Gastroesophageal sphincter (tissue), 3 donors: Measurements from ENCODE around the gene FASLG.

ENCODE experiments used
- EP300 ChIP-seq: sonication (generic); formaldehyde crosslinking; IDR thresholded peaks from one replicate; pipeline ENCODE4 v1.6.1; 2017; ENCODE audit warnings: antibody characterized with exemption, mild to moderate bottlenecking
- POLR2A ChIP-seq, 2 donors: fragments of 450-650 bp; IDR thresholded peaks; one replicate each; pipeline ENCODE4 v1.6.1; 2017; ENCODE audit warnings: antibody characterized with exemption in 2 of 2, mild to moderate bottlenecking in 2 of 2, moderate library complexity in 1 of 2
- POLR2AphosphoS5 ChIP-seq: sonication (generic); formaldehyde crosslinking; IDR thresholded peaks from one replicate; pipeline ENCODE4 v1.6.1; 2017; ENCODE audit warnings: antibody characterized with exemption
- TF ChIP-seq, protein P1 (sequence below), 4 experiments: fragments of 200-600 bp in 2 of 4; fragments of 450-650 bp in 2 of 4; sonication (generic) in 1 of 4; IDR thresholded peaks; one replicate each; pipeline ENCODE4 v1.5.1; 2017 to 2019; ENCODE audit warnings: antibody characterized with exemption in 4 of 4, mild to moderate bottlenecking in 2 of 4, moderate library complexity in 2 of 4

DNA sequence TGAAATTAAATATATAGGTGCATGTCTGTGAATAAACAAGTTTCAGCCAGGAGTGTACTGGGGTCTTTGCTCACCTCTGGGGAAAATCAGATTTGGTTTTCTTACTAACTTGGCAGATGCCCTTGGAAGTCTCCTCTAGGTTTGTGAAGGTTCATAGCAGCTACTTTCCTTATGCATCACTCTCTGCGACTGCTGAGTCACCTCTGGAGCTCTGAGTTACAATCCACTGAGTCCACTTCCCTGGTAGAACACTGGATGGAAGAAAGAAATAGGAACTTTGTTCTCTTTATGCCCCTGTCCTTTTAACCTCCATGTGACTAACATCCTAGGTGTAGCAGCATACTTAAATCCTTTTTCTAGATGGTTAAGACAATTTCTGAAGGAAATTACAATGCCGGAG lies 4.4 kb upstream of the FASLG start:
- TF ChIP-seq, protein P1, sequence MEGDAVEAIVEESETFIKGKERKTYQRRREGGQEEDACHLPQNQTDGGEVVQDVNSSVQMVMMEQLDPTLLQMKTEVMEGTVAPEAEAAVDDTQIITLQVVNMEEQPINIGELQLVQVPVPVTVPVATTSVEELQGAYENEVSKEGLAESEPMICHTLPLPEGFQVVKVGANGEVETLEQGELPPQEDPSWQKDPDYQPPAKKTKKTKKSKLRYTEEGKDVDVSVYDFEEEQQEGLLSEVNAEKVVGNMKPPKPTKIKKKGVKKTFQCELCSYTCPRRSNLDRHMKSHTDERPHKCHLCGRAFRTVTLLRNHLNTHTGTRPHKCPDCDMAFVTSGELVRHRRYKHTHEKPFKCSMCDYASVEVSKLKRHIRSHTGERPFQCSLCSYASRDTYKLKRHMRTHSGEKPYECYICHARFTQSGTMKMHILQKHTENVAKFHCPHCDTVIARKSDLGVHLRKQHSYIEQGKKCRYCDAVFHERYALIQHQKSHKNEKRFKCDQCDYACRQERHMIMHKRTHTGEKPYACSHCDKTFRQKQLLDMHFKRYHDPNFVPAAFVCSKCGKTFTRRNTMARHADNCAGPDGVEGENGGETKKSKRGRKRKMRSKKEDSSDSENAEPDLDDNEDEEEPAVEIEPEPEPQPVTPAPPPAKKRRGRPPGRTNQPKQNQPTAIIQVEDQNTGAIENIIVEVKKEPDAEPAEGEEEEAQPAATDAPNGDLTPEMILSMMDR (IDR thresholded peaks at IDR 0.05), result no peak
- TF ChIP-seq POLR2A (IDR thresholded peaks at IDR 0.05) (no peak), EP300 (no peak), POLR2AphosphoS5 (no peak)
